Measurements from ENCODE around the gene CLPTM1L.

DNA sequence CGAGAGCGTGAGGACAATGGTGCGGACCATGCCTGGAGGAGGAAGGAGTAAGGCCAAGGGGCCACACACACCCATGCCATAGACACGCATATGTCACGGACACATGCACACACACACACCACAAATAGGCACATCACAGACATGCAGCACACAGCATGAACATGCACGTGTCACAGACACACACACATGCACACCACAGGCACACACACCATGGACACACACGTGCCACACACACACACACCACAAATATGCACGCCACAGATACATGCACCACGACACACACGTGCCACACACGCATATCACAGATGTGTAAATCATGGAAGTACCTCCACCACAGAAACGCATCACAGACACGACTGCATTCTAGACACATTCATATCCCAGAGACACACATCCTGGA lies 66.7 kb downstream of the CLPTM1L start:
- no peak for TF ChIP-seq FOXM1 (IDR thresholded peaks at IDR 0.05; ENCODE audit: borderline replicate concordance)
- TF ChIP-seq SUZ12 (IDR thresholded peaks at IDR 0.05): no peak
- TF ChIP-seq ELF4 (IDR thresholded peaks at IDR 0.05): no peak
- TF ChIP-seq ZNF384 (IDR thresholded peaks at IDR 0.05): no peak
- TF ChIP-seq SP1 (IDR thresholded peaks at IDR 0.05): no peak
- no peak for TF ChIP-seq NFRKB (IDR thresholded peaks at IDR 0.05)
- no peak for TF ChIP-seq BHLHE40 (IDR thresholded peaks at IDR 0.05; ENCODE audit: borderline replicate concordance)
- no peak for TF ChIP-seq TARDBP (IDR thresholded peaks at IDR 0.05)
- no peak for TF ChIP-seq ARNT (IDR thresholded peaks at IDR 0.05)

Measured in HEK293T (cell line).